GM18868 (cell line): ENCODE measurements around the gene KITLG.
"Not testable (repeated sequence)": the region's sequence is repeated elsewhere in the genome, so short reads cannot be mapped to it uniquely, and the experiment has no call there.

Experiments used
- ATAC-seq: cut with Tn5 transposase; IDR thresholded peaks from one replicate; pipeline ENCODE4 v1.9.1; 2021; ENCODE audit warnings: mild to moderate bottlenecking, moderate library complexity; ENCODE audit not compliant: unreplicated experiment

Gene KITLG

GRCh38 chr12:88576866-88577265 is 3.4 kb downstream of the KITLG start:
- no peak for ATAC-seq

GRCh38 chr12:88575361-88575970 is 4.8 kb downstream of the KITLG start:
- ATAC-seq, result no peak

GRCh38 chr12:88574278-88574677 is 6.0 kb downstream of the KITLG start:
- ATAC-seq, result no peak

GRCh38 chr12:88573583-88573982 is 6.7 kb downstream of the KITLG start:
- no peak for ATAC-seq

- ATAC-seq, result no peak
Observed at GRCh38 chr12:88572781-88573549, 7.3 kb downstream of the KITLG start.

GRCh38 chr12:88571543-88571942 is 8.7 kb downstream of the KITLG start:
- ATAC-seq, result no peak

- ATAC-seq, result no peak
Observed at GRCh38 chr12:88570103-88570502, 10.2 kb downstream of the KITLG start.

GRCh38 chr12:88566430-88566829 is 13.8 kb downstream of the KITLG start:
- ATAC-seq, result no peak

- ATAC-seq, result no peak
Observed at GRCh38 chr12:88562846-88563582, 17.3 kb downstream of the KITLG start.

GRCh38 chr12:88562151-88562550 is 18.1 kb downstream of the KITLG start:
- ATAC-seq, result no peak

- no peak for ATAC-seq
Observed at GRCh38 chr12:88559772-88560171, 20.5 kb downstream of the KITLG start.

- ATAC-seq, result no peak
Observed at GRCh38 chr12:88559199-88559598, 21.1 kb downstream of the KITLG start.

- ATAC-seq, result no peak
Observed at GRCh38 chr12:88558340-88558867, 21.9 kb downstream of the KITLG start.

- ATAC-seq, result no peak
Observed at GRCh38 chr12:88556213-88556774, 24.0 kb downstream of the KITLG start.

GRCh38 chr12:88553941-88554658 is 26.2 kb downstream of the KITLG start:
- no peak for ATAC-seq

GRCh38 chr12:88552610-88553079 is 27.6 kb downstream of the KITLG start:
- no peak for ATAC-seq

- ATAC-seq, result no peak
Observed at GRCh38 chr12:88549929-88550328, 30.3 kb downstream of the KITLG start.

- not testable (repeated sequence) for ATAC-seq
Observed at GRCh38 chr12:88547949-88548348, 32.3 kb downstream of the KITLG start.

GRCh38 chr12:88546853-88547252 is 33.4 kb downstream of the KITLG start:
- no peak for ATAC-seq

- ATAC-seq, result no peak
Observed at GRCh38 chr12:88546226-88546625, 34.0 kb downstream of the KITLG start.
